Mesodermal cell (in vitro differentiated cells): Measurements from ENCODE around the gene MIPOL1.
"Not testable (repeated sequence)": the region's sequence is repeated elsewhere in the genome, so short reads cannot be mapped to it uniquely, and the experiment has no call there.

ENCODE experiments used
- H3K27ac ChIP-seq: 2 replicates; pipeline ENCODE4 v1.7.0; 2013; ENCODE audit warnings: mild to moderate bottlenecking, low read depth, low read length, moderate library complexity; ENCODE audit not compliant: severe bottlenecking
- H3K36me3 ChIP-seq: 2 replicates; pipeline ENCODE4 v1.7.1; 2013; ENCODE audit warnings: mild to moderate bottlenecking, low read length, moderate library complexity; ENCODE audit not compliant: control insufficient read depth, insufficient read depth
- H3K4me1 ChIP-seq: one replicate; pipeline ENCODE4 v1.7.1; 2013; ENCODE audit warnings: mild to moderate bottlenecking, low read length; ENCODE audit not compliant: insufficient read depth, control insufficient read depth, poor library complexity, severe bottlenecking
- H3K4me3 ChIP-seq: 2 replicates; pipeline ENCODE4 v1.7.0; 2013; ENCODE audit warnings: low read length, control low read depth, mild to moderate bottlenecking; ENCODE audit not compliant: insufficient read depth, poor library complexity, severe bottlenecking; ENCODE audit errors: extremely low read depth
- H3K9me3 ChIP-seq: 2 replicates; pipeline ENCODE4 v1.7.1; 2013; ENCODE audit warnings: mild to moderate bottlenecking, low read length, moderate library complexity; ENCODE audit not compliant: control insufficient read depth
- whole genome bisulfite sequencing, 2 experiments: methylation state at CpG; one replicate each; pipeline ENCODE4 v1.1.5; 2013; ENCODE audit warnings: missing lambda C conversion rate in 2 of 2; ENCODE audit not compliant: insufficient coverage in 2 of 2; 5-methylcytosine and 5-hydroxymethylcytosine counted together

MIPOL1 gene

DNA sequence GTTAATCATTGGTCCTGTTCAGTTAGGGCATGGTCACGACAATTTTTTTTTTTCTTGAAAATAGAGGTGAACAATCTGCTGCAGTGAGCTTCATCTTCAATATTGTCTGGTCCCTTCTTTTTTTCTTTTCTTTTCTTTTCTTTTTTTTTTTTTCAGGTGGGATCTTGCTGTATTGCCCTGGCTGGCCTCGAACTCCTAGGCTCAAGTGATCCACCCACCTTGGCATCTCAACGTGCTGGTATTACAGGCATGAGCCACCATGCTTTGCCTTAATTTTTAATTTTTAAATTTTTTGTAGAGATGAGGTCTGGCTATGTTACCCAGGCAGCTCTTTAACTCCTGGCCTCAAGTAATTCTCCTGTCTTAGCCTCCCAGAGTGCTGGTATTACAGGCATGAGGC is 36.5 kb downstream of the MIPOL1 start:
- Histone ChIP-seq H3K4me3 (no peak overlapping the region), H3K27ac (no peak overlapping the region), H3K4me1 (no peaks in the 10 kb centered on the region), H3K9me3 (no peaks in the 10 kb centered on the region), H3K36me3 (no peaks in the 10 kb centered on the region)
- 100% methylated on average over 1 of the region's 3 CpGs; no CpG with 5 or more reads in 1 of the 2 experiments for WGBS, 2 experiments

DNA sequence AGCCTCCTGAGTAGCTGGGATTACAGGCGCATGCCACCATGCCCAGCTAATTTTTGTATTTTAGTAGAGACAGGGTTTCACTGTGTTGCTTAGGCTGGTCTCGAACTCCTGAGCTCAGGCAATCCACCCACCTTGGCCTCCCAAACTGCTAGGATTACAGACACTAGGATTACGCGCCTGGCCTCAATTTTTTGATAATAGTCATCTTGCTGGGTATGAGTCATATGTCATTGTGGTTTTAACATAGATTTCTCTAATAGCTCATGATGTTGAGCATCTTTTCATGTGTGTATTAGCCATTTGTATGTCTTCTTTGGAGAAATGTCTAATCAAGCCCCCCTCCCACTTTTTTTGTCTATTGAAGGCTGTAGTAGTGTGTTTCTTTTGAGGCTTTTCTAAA is 38.3 kb downstream of the MIPOL1 start:
- H3K9me3 ChIP-seq, H3K27ac ChIP-seq, H3K4me3 ChIP-seq, H3K36me3 ChIP-seq, H3K4me1 ChIP-seq: not testable (repeated sequence)
- WGBS, 2 experiments: 95% methylated on average over 4 of the region's 4 CpGs; no CpG with 5 or more reads in 1 of the 2 experiments

- H3K9me3 ChIP-seq: no peaks in the 10 kb centered on the region
- no peak overlapping the region for H3K27ac ChIP-seq
- no peaks in the 10 kb centered on the region for H3K4me1 ChIP-seq
- H3K4me3 ChIP-seq: no peak overlapping the region
- H3K36me3 ChIP-seq: no peaks in the 10 kb centered on the region
Observed at GRCh38 chr14:37237094-37237493, 39.4 kb downstream of the MIPOL1 start.

- Histone ChIP-seq H3K4me3 (no peak overlapping the region), H3K27ac (no peak overlapping the region), H3K4me1 (no peaks in the 10 kb centered on the region), H3K36me3 (no peaks in the 10 kb centered on the region), H3K9me3 (no peaks in the 10 kb centered on the region)
- 86 to 100% methylated on average over 1 of the region's 5 CpGs for WGBS, 2 experiments
Observed at GRCh38 chr14:37237735-37238200, 40.0 kb downstream of the MIPOL1 start.

DNA sequence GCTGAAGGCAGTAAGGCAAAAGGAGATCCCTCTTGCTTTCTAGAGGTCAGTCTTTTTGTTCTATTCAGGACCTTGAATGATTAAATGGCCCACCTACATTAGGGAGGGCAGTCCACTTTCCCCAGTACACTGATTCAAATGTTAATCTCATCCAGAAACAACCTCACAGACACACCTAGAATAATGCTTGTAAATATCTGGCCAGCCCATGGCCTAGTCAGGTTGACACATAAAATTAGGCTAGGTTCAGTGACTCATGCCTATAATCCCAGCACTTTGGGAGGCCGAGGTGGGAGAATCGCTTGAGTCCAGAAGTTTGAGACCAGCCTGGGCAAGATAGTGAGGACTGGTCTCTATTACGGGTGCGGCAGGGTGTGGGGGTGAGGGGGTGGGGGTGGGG is 43.5 kb downstream of the MIPOL1 start:
- Histone ChIP-seq H3K4me3 (no peak overlapping the region), H3K36me3 (no peaks in the 10 kb centered on the region), H3K27ac (no peak overlapping the region), H3K4me1 (no peaks in the 10 kb centered on the region), H3K9me3 (no peaks in the 10 kb centered on the region)
- WGBS, 2 experiments: 82 to 100% methylated on average over 1 to 2 of the region's 4 CpGs

GRCh38 chr14:37246427-37246829 is 48.7 kb downstream of the MIPOL1 start:
- no peaks in the 10 kb centered on the region for H3K36me3 ChIP-seq
- H3K4me3 ChIP-seq: no peak overlapping the region
- H3K4me1 ChIP-seq: no peaks in the 10 kb centered on the region
- no peaks in the 10 kb centered on the region for H3K9me3 ChIP-seq
- no peak overlapping the region for H3K27ac ChIP-seq

- WGBS, 2 experiments: 95 to 100% methylated on average over 1 to 2 of the region's 3 CpGs
- Histone ChIP-seq H3K4me3 (no peak overlapping the region), H3K27ac (no peak overlapping the region)
Observed at GRCh38 chr14:37247791-37248461, 50.2 kb downstream of the MIPOL1 start.

GRCh38 chr14:37251775-37252174 is 54.0 kb downstream of the MIPOL1 start:
- no peak overlapping the region for H3K4me3 ChIP-seq
- no peaks in the 10 kb centered on the region for H3K36me3 ChIP-seq
- no peaks in the 10 kb centered on the region for H3K4me1 ChIP-seq
- no peaks in the 10 kb centered on the region for H3K9me3 ChIP-seq
- no peak overlapping the region for H3K27ac ChIP-seq

More at GRCh38 chr14:37247791-37248461, 50.2 kb downstream of the MIPOL1 start:
- Histone ChIP-seq H3K4me1 (no peaks in the 10 kb centered on the region), H3K36me3 (no peaks in the 10 kb centered on the region), H3K9me3 (no peaks in the 10 kb centered on the region)

DNA sequence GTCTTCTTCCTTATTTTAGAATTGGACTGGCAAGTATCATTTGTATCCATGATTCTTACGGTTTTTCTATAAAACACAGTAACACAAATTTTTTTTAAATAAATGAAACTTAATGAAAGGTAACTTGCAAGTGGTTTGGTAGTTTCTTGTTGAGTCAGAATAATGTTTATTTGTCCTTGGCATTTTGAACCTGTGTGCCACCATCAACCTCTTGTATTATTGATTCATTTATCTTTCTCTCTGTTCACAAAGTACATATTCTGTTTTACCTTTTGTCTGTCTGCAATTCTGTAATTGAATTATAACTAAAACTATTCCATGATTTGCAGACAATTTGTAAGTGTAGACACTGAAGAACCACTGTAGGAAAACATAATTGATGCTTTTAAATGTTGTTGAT is 54.7 kb downstream of the MIPOL1 start:
- no peaks in the 10 kb centered on the region for H3K4me1 ChIP-seq
- H3K9me3 ChIP-seq: no peaks in the 10 kb centered on the region
- no peak overlapping the region for H3K4me3 ChIP-seq
- no CpG with 5 or more reads among the region's 1 CpG for WGBS, 2 experiments
- H3K27ac ChIP-seq: no peak overlapping the region
- H3K36me3 ChIP-seq: no peaks in the 10 kb centered on the region

- no CpG with 5 or more reads among the region's 1 CpG for WGBS, 2 experiments
- no peaks in the 10 kb centered on the region for H3K9me3 ChIP-seq
- H3K4me1 ChIP-seq: no peaks in the 10 kb centered on the region
- H3K36me3 ChIP-seq: no peaks in the 10 kb centered on the region
- no peak overlapping the region for H3K4me3 ChIP-seq
- H3K27ac ChIP-seq: no peak overlapping the region
Observed at GRCh38 chr14:37253905-37254304, 56.2 kb downstream of the MIPOL1 start.

GRCh38 chr14:37254411-37254947 is 56.7 kb downstream of the MIPOL1 start:
- Histone ChIP-seq H3K4me1 (no peaks in the 10 kb centered on the region), H3K27ac (no peak overlapping the region), H3K9me3 (no peaks in the 10 kb centered on the region), H3K36me3 (no peaks in the 10 kb centered on the region), H3K4me3 (no peak overlapping the region)
- WGBS, 2 experiments: no CpG with 5 or more reads among the region's 3 CpGs
